Uterus (tissue), 4 donors: ENCODE measurements around the gene WDR72. TPM values are rescaled to one million over a fixed set of nuclear protein-coding genes. Genes with fewer than 3 reads are reported as not detected.
"Not testable (repeated sequence)": the region's sequence is repeated elsewhere in the genome, so short reads cannot be mapped to it uniquely, and the experiment has no call there.

Experiments
- DNase-seq, 2 donors: peaks; one replicate each; pipeline ENCODE4 v3.0.0-alpha.2; 2019 to 2020
- H3K27ac ChIP-seq, 2 donors: fragments of 200-600 bp; sonication (generic); 1 replicate in 1 of 2; 2 replicates in 1 of 2; pipeline ENCODE4 v1.5.1; 2016 to 2018
- H3K27me3 ChIP-seq, 2 donors: fragments of 200-600 bp; sonication (generic); one replicate each; pipeline ENCODE4 v1.5.1; 2018 to 2019; ENCODE audit warnings: control low read depth in 1 of 2
- H3K36me3 ChIP-seq, 2 donors: fragments of 200-600 bp; sonication (generic); one replicate each; pipeline ENCODE4 v1.5.1; 2019; ENCODE audit warnings: control low read depth in 1 of 2
- H3K4me1 ChIP-seq, 2 donors: fragments of 200-600 bp; sonication (generic); one replicate each; pipeline ENCODE4 v1.5.1; 2018 to 2019; ENCODE audit warnings: control low read depth in 1 of 2
- H3K4me3 ChIP-seq, 2 donors: fragments of 200-600 bp; sonication (generic); 1 replicate in 1 of 2; 2 replicates in 1 of 2; pipeline ENCODE4 v1.5.1; 2018 to 2019; ENCODE audit warnings: mild to moderate bottlenecking in 1 of 2
- H3K9me3 ChIP-seq, 2 donors: fragments of 200-600 bp; sonication (generic); one replicate each; pipeline ENCODE4 v1.5.1; 2019; ENCODE audit warnings: control low read depth in 1 of 2
- CTCF ChIP-seq, 4 experiments: fragments of 200-600 bp in 2 of 4; fragments of 450-650 bp in 2 of 4; sonication (generic) in 2 of 4; IDR thresholded peaks; one replicate each; pipeline ENCODE4 v1.5.1; 2016 to 2019; ENCODE audit warnings: antibody characterized with exemption in 4 of 4, mild to moderate bottlenecking in 2 of 4, moderate library complexity in 1 of 4
- POLR2A ChIP-seq, 2 donors: fragments of 450-650 bp; IDR thresholded peaks; one replicate each; pipeline ENCODE4 v1.6.1; 2016; ENCODE audit warnings: antibody characterized with exemption in 2 of 2, mild to moderate bottlenecking in 1 of 2, moderate library complexity in 1 of 2
- intact Hi-C: fragments of 100-400 bp; cut with DNase I; formaldehyde crosslinking; loops from one replicate; pipeline ENCODE4 v1.15.1; 2023; ENCODE audit warnings: low total_unique reads
- total RNA-seq, 4 donors: library from RNA; depleted of rRNA in 3 of 4; stranded (reverse); fragments of >200 nt in 3 of 4; gene quantifications; one replicate each; pipeline versions ENCODE4 v1.1.0 to v1.2.4, GENCODE V29; 2014 to 2023
- donor health status: DM: yes; HTN: yes; CAD: no.

The WDR72 gene
- total RNA-seq, 4 donors from 2014 or later: 0.15 to 2.8 (median 0.59) TPM; not detected in 1

GRCh38 chr15:53789654-53790375, 30.4 kb upstream of the WDR72 start:
- no peak overlapping the region for H3K4me3 ChIP-seq
- no peak for TF ChIP-seq POLR2A (IDR thresholded peaks at IDR 0.05)
- no peak for TF ChIP-seq CTCF (IDR thresholded peaks at IDR 0.05)
- no peaks in the 10 kb centered on the region for H3K36me3 ChIP-seq
- no peaks in the 10 kb centered on the region for H3K27me3 ChIP-seq
- intact Hi-C loops: no loop called here
- H3K4me1 ChIP-seq: no peaks in the 10 kb centered on the region
- DNase-seq: no peak
- H3K27ac ChIP-seq: no peak overlapping the region
- no peaks in the 10 kb centered on the region for H3K9me3 ChIP-seq

- Histone ChIP-seq H3K27me3 (no peaks in the 10 kb centered on the region), H3K4me3 (no peak overlapping the region), H3K4me1 (no peaks in the 10 kb centered on the region), H3K9me3 (no peaks in the 10 kb centered on the region), H3K36me3 (no peaks in the 10 kb centered on the region), H3K27ac (no peak overlapping the region)
- intact Hi-C loops: no loop called here
- no peak for DNase-seq
- TF ChIP-seq CTCF (IDR thresholded peaks at IDR 0.05) (no peak), POLR2A (IDR thresholded peaks at IDR 0.05) (no peak)
Measured at GRCh38 chr15:53786401-53786800, 26.9 kb upstream of the WDR72 start.

GRCh38 chr15:53785241-53785640, 25.8 kb upstream of the WDR72 start:
- H3K27me3 ChIP-seq: not testable (repeated sequence)

GRCh38 chr15:53762916-53763315, 3.5 kb upstream of the WDR72 start:
- Histone ChIP-seq H3K4me1 (peaks cover 0 to 5% of the 10 kb centered on the region in 2 donors), H3K27ac (no peak overlapping the region), H3K36me3 (no peaks in the 10 kb centered on the region), H3K9me3 (no peaks in the 10 kb centered on the region), H3K4me3 (no peak overlapping the region), H3K27me3 (peaks cover 0 to 15% of the 10 kb centered on the region in 2 donors)
- TF ChIP-seq CTCF (IDR thresholded peaks at IDR 0.05) (no peak), POLR2A (IDR thresholded peaks at IDR 0.05) (no peak)
- intact Hi-C loops: no loop called here
- no peak for DNase-seq

More at GRCh38 chr15:53785241-53785640, 25.8 kb upstream of the WDR72 start:
- H3K36me3 ChIP-seq, DNase-seq, H3K4me1 ChIP-seq, H3K4me3 ChIP-seq, intact Hi-C loops, H3K9me3 ChIP-seq, H3K27ac ChIP-seq: not testable (repeated sequence)

GRCh38 chr15:53758412-53758811, 1.1 kb downstream of the WDR72 start:
- H3K4me3 ChIP-seq: no peak overlapping the region
- no peak for DNase-seq
- no peaks in the 10 kb centered on the region for H3K36me3 ChIP-seq
- H3K27me3 ChIP-seq: peaks cover 0 to 10% of the 10 kb centered on the region in 2 donors
- TF ChIP-seq CTCF (IDR thresholded peaks at IDR 0.05): no peak
- H3K4me1 ChIP-seq: peaks cover 0 to 5% of the 10 kb centered on the region in 2 donors
- no peak overlapping the region for H3K27ac ChIP-seq
- H3K9me3 ChIP-seq: no peaks in the 10 kb centered on the region
- intact Hi-C loops: no loop called here
